ENCODE data around the gene VARS2. TPM values are rescaled to one million over a fixed set of nuclear protein-coding genes. Genes with fewer than 3 reads are reported as not detected.
"Not testable (repeated sequence)": the region's sequence is repeated elsewhere in the genome, so short reads cannot be mapped to it uniquely, and the experiment has no call there.

The VARS2 gene
- total RNA-seq, 4 donors from 2014 or later: 16.0 to 38.5 (median 19.3) TPM

DNA sequence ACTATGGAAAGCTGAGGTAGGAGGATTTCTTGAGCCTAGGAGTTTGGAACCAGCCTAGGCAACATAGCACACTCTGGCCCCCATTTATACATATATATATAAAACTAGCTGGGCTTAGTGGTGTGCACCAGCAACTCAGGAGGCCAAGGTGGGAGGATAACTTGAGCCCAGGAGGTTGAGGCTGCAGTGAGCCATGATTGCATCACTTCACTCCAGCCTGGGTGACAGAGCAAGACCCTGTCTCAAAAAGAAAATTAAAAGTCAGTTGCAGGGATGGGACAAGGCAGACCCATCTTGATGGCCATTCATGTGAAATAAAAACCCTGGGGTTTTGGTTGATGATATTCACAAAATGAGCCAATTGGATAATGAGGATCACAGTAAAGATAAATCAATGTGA is 12.6 kb upstream of the VARS2 start:
- H3K36me3 ChIP-seq: peaks cover 0 to 32% of the 10 kb centered on the region in 2 donors
- H3K27me3 ChIP-seq: no peaks in the 10 kb centered on the region
- H3K4me3 ChIP-seq: no peak overlapping the region
- H3K27ac ChIP-seq: no peak overlapping the region
- no peaks in the 10 kb centered on the region for H3K9me3 ChIP-seq
- TF ChIP-seq, protein P1, sequence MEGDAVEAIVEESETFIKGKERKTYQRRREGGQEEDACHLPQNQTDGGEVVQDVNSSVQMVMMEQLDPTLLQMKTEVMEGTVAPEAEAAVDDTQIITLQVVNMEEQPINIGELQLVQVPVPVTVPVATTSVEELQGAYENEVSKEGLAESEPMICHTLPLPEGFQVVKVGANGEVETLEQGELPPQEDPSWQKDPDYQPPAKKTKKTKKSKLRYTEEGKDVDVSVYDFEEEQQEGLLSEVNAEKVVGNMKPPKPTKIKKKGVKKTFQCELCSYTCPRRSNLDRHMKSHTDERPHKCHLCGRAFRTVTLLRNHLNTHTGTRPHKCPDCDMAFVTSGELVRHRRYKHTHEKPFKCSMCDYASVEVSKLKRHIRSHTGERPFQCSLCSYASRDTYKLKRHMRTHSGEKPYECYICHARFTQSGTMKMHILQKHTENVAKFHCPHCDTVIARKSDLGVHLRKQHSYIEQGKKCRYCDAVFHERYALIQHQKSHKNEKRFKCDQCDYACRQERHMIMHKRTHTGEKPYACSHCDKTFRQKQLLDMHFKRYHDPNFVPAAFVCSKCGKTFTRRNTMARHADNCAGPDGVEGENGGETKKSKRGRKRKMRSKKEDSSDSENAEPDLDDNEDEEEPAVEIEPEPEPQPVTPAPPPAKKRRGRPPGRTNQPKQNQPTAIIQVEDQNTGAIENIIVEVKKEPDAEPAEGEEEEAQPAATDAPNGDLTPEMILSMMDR (IDR thresholded peaks at IDR 0.05 in 4 of 5, conservative IDR thresholded peaks at IDR 0.05 in 1 of 5): no peak
- TF ChIP-seq POLR2A (IDR thresholded peaks at IDR 0.05): no peak
- intact Hi-C loops (cut with DNase I; ENCODE audit: low total_unique reads) (no loop called here), in situ Hi-C loops (cut with MboI; ENCODE audit: low sequenced_read_pairs in 4 of 4) (no loop called here)
- ATAC-seq: no peak
- no peak for DNase-seq
- no peaks in the 10 kb centered on the region for H3K4me1 ChIP-seq

GRCh38 chr6:30902196-30902595 is 11.8 kb upstream of the VARS2 start:
- H3K36me3 ChIP-seq: peaks cover 0 to 24% of the 10 kb centered on the region in 2 donors
- H3K4me1 ChIP-seq; in situ Hi-C loops (cut with MboI; ENCODE audit: low sequenced_read_pairs in 4 of 4); H3K4me3 ChIP-seq; ATAC-seq; intact Hi-C loops (cut with DNase I; ENCODE audit: low total_unique reads); H3K9me3 ChIP-seq; H3K27ac ChIP-seq; H3K27me3 ChIP-seq; DNase-seq: not testable (repeated sequence)

DNA sequence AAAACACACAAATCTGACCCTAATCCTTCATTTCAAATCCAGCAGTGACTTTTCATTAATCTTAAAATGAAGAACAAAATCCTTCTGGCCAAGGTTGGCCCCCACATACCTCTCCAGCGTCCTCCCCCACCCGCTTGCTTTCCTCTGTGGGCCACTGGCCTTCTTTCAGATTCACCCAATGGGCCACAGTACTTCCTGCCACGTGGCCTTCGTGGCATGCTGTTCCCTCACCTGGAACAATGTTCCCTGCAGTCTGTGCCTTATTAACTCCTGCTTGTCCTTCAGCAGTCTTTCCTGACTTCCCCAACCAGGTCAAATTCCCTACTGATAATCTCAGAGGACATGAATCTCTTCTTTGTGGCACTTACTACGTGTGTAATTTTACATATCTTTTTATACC is 11.3 kb upstream of the VARS2 start:
- Histone ChIP-seq H3K4me3 (no peak overlapping the region), H3K27ac (no peak overlapping the region), H3K27me3 (no peaks in the 10 kb centered on the region), H3K4me1 (peaks cover 0 to 2% of the 10 kb centered on the region in 2 donors), H3K36me3 (peaks cover 0 to 19% of the 10 kb centered on the region in 2 donors), H3K9me3 (no peaks in the 10 kb centered on the region)
- ATAC-seq (no peak), DNase-seq (no peak)
- TF ChIP-seq POLR2A (IDR thresholded peaks at IDR 0.05): no peak
- TF ChIP-seq, protein P1 (IDR thresholded peaks at IDR 0.05 in 4 of 5, conservative IDR thresholded peaks at IDR 0.05 in 1 of 5): no peak
- in situ Hi-C loops (cut with MboI; ENCODE audit: low sequenced_read_pairs in 4 of 4): no loop called here
- intact Hi-C loops (cut with DNase I; ENCODE audit: low total_unique reads): no loop called here

GRCh38 chr6:30903236-30903635 is 10.8 kb upstream of the VARS2 start:
- Histone ChIP-seq H3K36me3 (peaks cover 0 to 14% of the 10 kb centered on the region in 2 donors), H3K27me3 (no peaks in the 10 kb centered on the region), H3K4me3 (no peak overlapping the region), H3K9me3 (no peaks in the 10 kb centered on the region), H3K4me1 (peaks cover 0 to 2% of the 10 kb centered on the region in 2 donors), H3K27ac (no peak overlapping the region)
- ATAC-seq (no peak), DNase-seq (no peak)
- TF ChIP-seq, protein P1 (IDR thresholded peaks at IDR 0.05 in 4 of 5, conservative IDR thresholded peaks at IDR 0.05 in 1 of 5): no peak
- no peak for TF ChIP-seq POLR2A (IDR thresholded peaks at IDR 0.05)
- in situ Hi-C loops (cut with MboI; ENCODE audit: low sequenced_read_pairs in 4 of 4) (no loop called here), intact Hi-C loops (cut with DNase I; ENCODE audit: low total_unique reads) (no loop called here)

- H3K9me3 ChIP-seq; intact Hi-C loops (cut with DNase I; ENCODE audit: low total_unique reads); DNase-seq; ATAC-seq; H3K27me3 ChIP-seq; in situ Hi-C loops (cut with MboI; ENCODE audit: low sequenced_read_pairs in 4 of 4): not testable (repeated sequence)
- Histone ChIP-seq H3K4me3 (peak overlapping the region; percentile 87 to 98 (median 94)), H3K36me3 (peaks cover 0 to 23% of the 10 kb centered on the region in 2 donors), H3K27ac (peak overlapping the region; percentile 69 to 88 (median 81)), H3K4me1 (peaks cover 10 to 13% of the 10 kb centered on the region in 2 donors)
Measured at GRCh38 chr6:30907290-30907757, 6.7 kb upstream of the VARS2 start.

All from gastrocnemius medialis (tissue), 4 donors.